SK-N-DZ (cell line): ENCODE results near the gene LARP4B.
"Not testable (repeated sequence)": the region's sequence is repeated elsewhere in the genome, so short reads cannot be mapped to it uniquely, and the experiment has no call there.

Experiments used
- DNase-seq: peaks from one replicate; pipeline ENCODE4 v3.0.0-alpha.2; 2015; ENCODE audit warnings: low spot score

Gene LARP4B

DNA sequence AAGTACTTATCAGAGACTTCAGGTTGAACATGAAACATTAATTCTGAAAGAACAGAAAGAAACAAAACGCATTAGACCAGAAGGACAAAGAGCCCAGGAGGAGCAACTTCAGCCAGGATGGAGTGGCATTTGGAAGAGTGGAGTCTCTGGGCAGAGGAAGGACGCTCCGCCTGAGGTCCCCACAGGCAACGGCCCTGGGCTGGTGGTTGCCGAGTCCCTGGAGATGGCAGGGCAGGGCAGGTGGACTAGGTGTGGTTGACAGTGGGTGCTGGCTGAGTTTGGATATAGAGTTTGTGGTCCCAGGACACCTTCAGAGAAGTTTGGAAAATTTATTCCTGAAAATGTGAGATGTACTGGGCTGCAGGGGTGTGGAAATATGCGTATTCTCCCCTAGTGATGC, 27.4 kb upstream of the LARP4B start:
- no peak for DNase-seq

GRCh38 chr10:958106-958505, 26.6 kb upstream of the LARP4B start:
- DNase-seq = no peak

DNA sequence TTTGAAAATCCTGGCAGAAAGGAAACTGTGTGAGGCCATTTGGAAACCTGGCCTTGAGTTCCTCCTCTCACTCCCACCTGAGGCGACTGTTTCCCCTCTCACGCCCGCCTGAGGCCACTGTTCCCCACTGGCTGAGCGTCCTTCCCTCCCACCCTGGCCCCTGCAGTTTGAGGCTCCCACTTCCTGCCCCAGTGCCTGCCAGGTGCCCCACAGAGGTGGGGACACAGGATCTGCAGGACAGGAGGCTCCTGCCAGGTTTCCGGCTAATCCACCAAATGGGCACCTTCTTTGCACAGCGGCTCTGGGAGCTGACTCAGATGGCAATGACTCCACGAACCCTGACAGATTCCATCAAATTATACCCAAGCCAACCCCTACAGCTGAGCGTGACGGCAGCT, 24.3 kb upstream of the LARP4B start:
- DNase-seq = no peak

DNA sequence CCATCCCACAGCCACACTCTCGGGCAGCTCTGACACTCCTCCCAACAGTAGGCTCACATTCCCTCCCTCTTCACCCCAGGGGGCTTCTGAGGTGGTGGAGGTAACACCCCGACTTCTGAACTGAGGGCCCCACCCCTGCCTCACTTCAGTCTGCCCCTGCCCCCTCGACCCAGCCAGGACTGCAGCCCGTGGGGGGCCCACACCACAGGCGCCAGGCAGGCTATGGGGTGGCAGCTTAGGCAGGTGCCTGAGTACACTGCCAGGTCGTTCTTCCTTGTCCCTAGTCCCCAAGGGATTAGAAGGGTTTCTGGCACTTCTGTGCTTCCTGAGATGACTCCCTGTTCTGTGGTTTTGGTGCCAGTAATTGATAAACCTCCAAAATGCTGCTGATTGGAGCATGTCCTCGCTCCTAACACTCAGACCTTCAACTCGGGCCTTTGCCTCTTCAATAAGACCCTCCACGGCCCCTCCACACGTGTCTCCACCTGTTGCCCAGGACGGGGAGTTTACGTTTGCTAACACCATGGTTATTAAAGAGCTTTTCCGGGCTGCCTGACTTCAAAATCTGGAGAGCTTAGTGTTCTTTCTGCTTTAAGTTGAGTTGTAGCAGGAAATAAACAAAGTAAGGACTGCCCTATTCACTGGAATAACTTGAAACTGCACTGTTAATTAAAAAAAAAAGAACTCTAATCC, 23.8 kb upstream of the LARP4B start:
- no peak for DNase-seq

DNA sequence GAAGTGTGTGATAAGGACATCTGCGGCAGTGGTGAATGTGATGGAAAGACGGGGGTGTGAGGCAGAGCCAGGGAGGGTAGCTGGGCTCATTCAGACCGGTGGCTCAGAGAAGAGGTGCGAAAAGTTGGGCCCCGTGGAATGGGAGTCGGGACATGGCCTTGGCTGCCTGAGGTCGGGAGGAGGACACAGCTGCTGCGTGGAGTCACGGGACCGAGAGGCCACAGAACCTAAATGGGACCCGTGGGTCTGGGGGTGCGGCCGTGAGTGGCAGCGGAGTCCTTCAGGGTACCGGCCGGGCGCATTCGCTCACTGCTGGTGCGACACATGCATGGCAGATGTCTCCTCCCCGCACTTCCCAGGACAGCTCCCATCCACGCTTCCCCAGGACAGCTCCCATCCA, 22.9 kb upstream of the LARP4B start:
- no peak for DNase-seq

DNA sequence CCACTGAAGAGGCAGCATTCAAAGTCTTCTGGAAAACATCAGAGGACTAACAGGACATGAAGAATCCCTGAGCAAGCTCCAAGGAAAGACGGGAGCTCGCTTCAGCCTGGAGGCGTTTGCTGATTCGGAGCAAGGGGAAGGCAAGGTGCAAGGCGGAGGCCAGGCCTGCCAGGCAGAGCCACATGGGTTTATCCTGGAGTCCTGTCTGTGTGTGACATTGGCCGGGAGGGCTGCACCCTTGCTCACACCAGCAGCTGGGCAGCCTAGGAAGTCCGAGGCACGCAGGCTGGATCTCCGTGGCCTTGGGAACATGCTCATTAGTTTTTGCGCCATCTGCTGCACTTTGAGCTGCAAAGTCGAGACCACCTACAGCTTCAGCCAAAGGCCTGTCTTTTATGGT, 22.3 kb upstream of the LARP4B start:
- DNase-seq = no peak

DNA sequence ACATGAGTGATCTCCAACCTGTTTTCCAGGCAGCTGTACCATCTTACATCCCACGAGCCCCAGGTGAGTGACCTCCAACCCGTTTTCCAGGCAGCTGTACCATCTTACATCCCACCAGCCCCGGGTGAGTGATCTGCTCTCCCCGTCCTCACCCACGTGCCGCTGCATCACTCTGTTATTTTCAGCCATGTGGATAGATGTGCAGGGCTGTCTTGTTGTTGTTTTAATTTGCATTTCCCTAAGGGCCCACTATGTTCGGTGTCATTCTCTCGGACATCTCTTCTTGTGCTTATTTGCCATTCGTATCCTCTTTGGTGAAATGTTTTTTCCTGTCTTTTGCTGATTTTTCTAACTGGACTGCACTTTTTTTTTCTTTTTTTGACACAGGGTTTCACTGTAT, 17.9 kb upstream of the LARP4B start:
- DNase-seq = no peak

DNA sequence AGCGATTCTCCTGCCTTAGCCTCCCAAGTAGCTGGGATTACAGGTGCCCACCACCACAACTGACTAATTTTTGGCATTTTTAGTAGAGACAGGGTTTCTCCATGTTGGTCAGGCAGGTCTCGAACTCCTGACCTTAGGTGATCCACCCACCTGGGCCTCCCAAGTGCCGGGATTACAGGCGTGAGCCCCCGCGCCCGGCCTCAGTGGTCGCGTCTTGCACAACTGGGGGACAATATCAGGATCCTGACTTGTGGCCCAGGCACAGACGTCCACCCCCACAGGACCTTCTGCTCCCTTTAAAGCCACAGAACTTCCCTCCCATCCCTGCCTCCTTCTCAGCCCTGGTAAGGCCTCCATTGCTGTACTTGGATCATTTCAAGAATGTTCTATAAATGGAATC, 16.8 kb upstream of the LARP4B start:
- no peak for DNase-seq

- no peak for DNase-seq
Measured at GRCh38 chr10:947881-948280, 16.4 kb upstream of the LARP4B start.

- no peak for DNase-seq
Measured at GRCh38 chr10:947051-947450, 15.5 kb upstream of the LARP4B start.

DNA sequence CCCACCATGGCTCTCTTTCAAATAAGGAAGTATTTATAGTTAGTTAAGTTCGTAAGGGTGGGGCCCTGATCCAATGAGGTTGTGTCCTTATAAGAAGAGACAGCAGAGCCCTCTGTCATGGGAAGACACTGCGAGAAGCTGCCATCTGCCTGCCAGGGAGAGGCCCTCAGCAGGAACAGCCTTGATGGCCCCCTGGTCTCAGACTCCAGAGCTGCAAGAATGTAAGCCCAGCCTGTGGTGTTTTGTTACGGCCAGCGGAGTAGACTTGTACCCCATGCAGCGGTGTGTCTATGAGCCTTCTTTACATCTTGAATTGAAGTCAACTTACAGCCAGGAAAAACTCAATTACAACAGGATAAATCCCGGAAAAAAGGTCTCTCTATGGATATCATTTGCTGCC, 14.3 kb upstream of the LARP4B start:
- no peak for DNase-seq

DNA sequence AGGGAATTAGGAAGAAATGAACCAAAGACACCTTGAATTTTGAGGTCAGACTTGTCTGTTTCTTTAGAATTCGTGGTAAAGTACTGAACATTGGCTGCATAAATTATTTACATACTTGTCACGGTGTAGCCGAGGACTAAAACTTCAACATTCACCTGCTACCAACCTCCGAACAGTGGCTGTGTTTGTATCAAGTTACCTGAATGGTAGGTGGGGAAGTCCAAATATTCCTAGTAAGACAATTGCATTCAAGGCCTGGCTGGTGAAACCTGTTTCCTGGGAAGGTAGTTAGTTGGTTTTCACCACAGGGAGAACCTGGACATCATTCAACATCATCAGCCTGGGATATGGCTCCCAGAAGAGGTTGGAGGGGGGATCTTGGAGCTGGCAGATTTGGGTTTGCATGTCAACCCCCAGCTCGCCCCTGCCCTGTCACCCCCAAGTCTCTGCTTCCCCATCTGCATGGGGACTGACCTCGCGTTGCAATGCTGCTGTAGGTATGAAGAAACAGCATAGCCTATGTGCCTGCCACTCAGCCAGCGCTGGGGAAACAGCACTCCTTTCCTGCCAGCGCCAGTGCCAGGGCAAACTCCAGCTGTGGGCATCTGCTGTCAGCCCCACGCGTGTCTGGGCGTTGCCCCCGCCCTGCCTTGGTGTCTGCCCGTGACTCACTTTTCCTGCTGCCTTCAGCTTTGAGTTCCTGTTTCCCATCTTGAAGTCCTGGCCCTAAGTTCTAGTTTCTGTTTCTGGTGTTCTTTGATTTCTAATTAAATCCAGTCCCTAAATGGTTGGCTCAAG, 12.7 kb upstream of the LARP4B start:
- DNase-seq = no peak

GRCh38 chr10:943334-944033, 12.0 kb upstream of the LARP4B start:
- DNase-seq = no peak

DNA sequence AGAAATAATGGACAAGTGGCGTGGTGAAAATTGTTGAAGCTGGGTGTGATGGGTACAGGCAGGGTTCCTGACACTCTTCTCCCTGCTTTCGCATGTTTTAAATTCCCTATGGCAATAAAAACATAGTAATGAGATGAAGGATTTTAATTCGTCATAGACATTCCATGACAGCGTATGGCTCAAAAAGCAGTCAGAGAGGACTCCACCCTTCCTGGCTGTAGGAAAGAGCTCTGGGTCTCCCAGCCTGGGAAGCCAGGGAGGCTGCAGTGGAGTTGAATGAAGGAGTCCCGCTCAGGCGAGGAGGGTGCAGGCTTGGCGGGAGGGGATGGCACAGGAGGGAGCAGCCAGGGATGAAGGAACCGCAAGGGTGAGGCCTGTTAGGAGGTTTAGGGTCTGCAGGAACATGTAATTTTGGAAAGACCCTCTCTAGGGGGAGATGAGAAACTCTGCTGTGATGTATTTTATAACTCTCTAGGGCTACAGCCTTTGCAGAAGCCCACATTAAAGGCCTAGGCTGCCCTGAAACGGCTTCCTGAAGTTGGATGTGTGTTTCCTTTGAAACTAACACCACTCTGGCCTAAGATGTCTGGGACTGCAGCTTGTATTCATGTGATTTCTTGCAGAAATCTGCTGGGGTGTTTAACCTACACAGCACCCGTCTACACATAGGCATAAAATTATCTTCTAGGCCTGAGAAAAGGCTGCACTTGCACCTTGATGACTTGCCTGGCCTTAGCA, 7.6 kb upstream of the LARP4B start:
- DNase-seq = no peak

- no peak for DNase-seq
Measured at GRCh38 chr10:934746-935406, 3.4 kb upstream of the LARP4B start.

DNA sequence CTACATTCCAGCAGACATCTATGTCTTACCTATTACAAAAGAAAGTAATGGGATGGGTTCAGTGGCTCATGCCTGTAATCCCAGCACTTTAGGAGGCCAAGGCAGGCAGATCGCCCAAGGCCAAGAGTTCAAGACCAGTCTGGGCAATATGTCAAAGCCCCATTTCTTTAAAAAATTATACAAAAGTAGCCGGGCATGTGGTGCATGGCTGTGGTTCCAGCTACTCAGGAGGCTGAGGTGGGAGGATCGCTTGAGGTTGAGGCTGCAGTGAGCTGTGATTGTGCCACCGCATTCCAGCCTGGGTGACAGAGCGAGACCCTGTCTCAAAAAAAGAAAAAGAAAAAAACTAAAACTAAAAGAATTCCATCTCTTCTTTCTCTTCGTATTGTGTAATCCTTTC, 2.7 kb upstream of the LARP4B start:
- DNase-seq = not testable (repeated sequence)

- no peak for DNase-seq
Measured at GRCh38 chr10:932589-932988, 1.1 kb upstream of the LARP4B start.

- DNase-seq = peak; percentile 32
Measured at GRCh38 chr10:930625-931325, 730 bp downstream of the LARP4B start.

GRCh38 chr10:929960-930624, 1.4 kb downstream of the LARP4B start:
- no peak for DNase-seq

DNA sequence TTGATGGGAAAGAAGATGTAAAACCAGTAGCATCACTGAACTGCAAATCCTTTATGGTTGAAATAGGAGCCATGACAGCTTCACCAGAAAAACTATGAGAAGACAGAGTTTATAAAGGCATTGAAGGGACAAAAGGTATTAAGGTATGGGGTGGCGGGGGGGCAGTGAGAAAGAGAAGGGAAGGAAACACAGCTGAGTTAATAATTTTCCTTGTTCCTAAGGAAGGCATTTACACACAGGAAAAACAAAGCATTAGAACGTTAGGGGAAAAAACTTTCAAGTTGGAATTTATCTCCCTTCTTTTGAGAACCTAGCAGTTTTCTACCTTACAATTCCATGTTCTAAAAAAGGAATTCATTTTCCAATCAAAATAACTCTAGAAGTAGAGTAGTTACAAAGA, 4.4 kb downstream of the LARP4B start:
- DNase-seq = no peak
